ENCODE measurements around the gene TBCC.
"Not testable (repeated sequence)": the region's sequence is repeated elsewhere in the genome, so short reads cannot be mapped to it uniquely, and the experiment has no call there.

The TBCC gene

GRCh38 chr6:42777126-42777822 lies 31.4 kb upstream of the TBCC start:
- no peaks in the 10 kb centered on the region for H4K20me1 ChIP-seq (ENCODE audit: insufficient read depth, low read length)
- no peak overlapping the region for H2AFZ ChIP-seq (ENCODE audit: low read length)
- peak overlapping the region; percentile 50 for H3K9ac ChIP-seq (ENCODE audit: low read length)
- TF ChIP-seq EZH2 (IDR thresholded peaks at IDR 0.05; ENCODE audit: borderline replicate concordance, low read length): no peak
- TF ChIP-seq, protein P1, sequence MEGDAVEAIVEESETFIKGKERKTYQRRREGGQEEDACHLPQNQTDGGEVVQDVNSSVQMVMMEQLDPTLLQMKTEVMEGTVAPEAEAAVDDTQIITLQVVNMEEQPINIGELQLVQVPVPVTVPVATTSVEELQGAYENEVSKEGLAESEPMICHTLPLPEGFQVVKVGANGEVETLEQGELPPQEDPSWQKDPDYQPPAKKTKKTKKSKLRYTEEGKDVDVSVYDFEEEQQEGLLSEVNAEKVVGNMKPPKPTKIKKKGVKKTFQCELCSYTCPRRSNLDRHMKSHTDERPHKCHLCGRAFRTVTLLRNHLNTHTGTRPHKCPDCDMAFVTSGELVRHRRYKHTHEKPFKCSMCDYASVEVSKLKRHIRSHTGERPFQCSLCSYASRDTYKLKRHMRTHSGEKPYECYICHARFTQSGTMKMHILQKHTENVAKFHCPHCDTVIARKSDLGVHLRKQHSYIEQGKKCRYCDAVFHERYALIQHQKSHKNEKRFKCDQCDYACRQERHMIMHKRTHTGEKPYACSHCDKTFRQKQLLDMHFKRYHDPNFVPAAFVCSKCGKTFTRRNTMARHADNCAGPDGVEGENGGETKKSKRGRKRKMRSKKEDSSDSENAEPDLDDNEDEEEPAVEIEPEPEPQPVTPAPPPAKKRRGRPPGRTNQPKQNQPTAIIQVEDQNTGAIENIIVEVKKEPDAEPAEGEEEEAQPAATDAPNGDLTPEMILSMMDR (IDR thresholded peaks at IDR 0.05; ENCODE audit: low read length): no peak
- peaks cover 83% of the 10 kb centered on the region for H3K4me1 ChIP-seq (ENCODE audit: insufficient read depth, low read length, severe bottlenecking)
- no peaks in the 10 kb centered on the region for H3K27me3 ChIP-seq (ENCODE audit: insufficient read depth, low read length)
- H3K9me3 ChIP-seq (ENCODE audit: low read length): no peaks in the 10 kb centered on the region
- H3K79me2 ChIP-seq (ENCODE audit: insufficient read depth, low read length): no peaks in the 10 kb centered on the region
- no peaks in the 10 kb centered on the region for H3K9me2 ChIP-seq (ENCODE audit: low read depth, low read length)
- H3F3A ChIP-seq (ENCODE audit: insufficient read depth, low read length): no peaks in the 10 kb centered on the region
- H3K4me2 ChIP-seq (ENCODE audit: low read length): peak overlapping the region; percentile 53
- H3K36me3 ChIP-seq (ENCODE audit: insufficient read depth, low read length): no peaks in the 10 kb centered on the region
- H3K27ac ChIP-seq (ENCODE audit: low read depth, low read length, poor library complexity, severe bottlenecking): peak overlapping the region; percentile 89
- no peak overlapping the region for H3K4me3 ChIP-seq (ENCODE audit: low read depth, low read length, poor library complexity, severe bottlenecking)

- H2AFZ ChIP-seq (ENCODE audit: low read length): not testable (repeated sequence)
- peaks cover 87% of the 10 kb centered on the region for H3K4me1 ChIP-seq (ENCODE audit: insufficient read depth, low read length, severe bottlenecking)
Observed at GRCh38 chr6:42774821-42775487, 29.1 kb upstream of the TBCC start.

GRCh38 chr6:42774201-42774600 lies 28.3 kb upstream of the TBCC start:
- no peaks in the 10 kb centered on the region for H3K36me3 ChIP-seq (ENCODE audit: insufficient read depth, low read length)
- H3K27ac ChIP-seq (ENCODE audit: low read depth, low read length, poor library complexity, severe bottlenecking): peak overlapping the region; percentile 89
- no peaks in the 10 kb centered on the region for H3F3A ChIP-seq (ENCODE audit: insufficient read depth, low read length)
- H3K9ac ChIP-seq (ENCODE audit: low read length): peak overlapping the region; percentile 31; the same call in 1 of the 2 replicates
- no peak overlapping the region for H2AFZ ChIP-seq (ENCODE audit: low read length)
- no peaks in the 10 kb centered on the region for H3K27me3 ChIP-seq (ENCODE audit: insufficient read depth, low read length)
- TF ChIP-seq, protein P1 (IDR thresholded peaks at IDR 0.05; ENCODE audit: low read length): no peak
- H3K4me2 ChIP-seq (ENCODE audit: low read length): peak overlapping the region; percentile 54
- no peaks in the 10 kb centered on the region for H3K9me2 ChIP-seq (ENCODE audit: low read depth, low read length)
- H3K4me1 ChIP-seq (ENCODE audit: insufficient read depth, low read length, severe bottlenecking): peaks cover 80% of the 10 kb centered on the region
- H3K79me2 ChIP-seq (ENCODE audit: insufficient read depth, low read length): no peaks in the 10 kb centered on the region
- no peaks in the 10 kb centered on the region for H3K9me3 ChIP-seq (ENCODE audit: low read length)
- H4K20me1 ChIP-seq (ENCODE audit: insufficient read depth, low read length): no peaks in the 10 kb centered on the region
- H3K4me3 ChIP-seq (ENCODE audit: low read depth, low read length, poor library complexity, severe bottlenecking): no peak overlapping the region

More at GRCh38 chr6:42774821-42775487, 29.1 kb upstream of the TBCC start:
- not testable (repeated sequence) for H4K20me1 ChIP-seq (ENCODE audit: insufficient read depth, low read length); H3K79me2 ChIP-seq (ENCODE audit: insufficient read depth, low read length); H3K9me3 ChIP-seq (ENCODE audit: low read length); H3K9me2 ChIP-seq (ENCODE audit: low read depth, low read length); H3K27me3 ChIP-seq (ENCODE audit: insufficient read depth, low read length); H3F3A ChIP-seq (ENCODE audit: insufficient read depth, low read length); H3K36me3 ChIP-seq (ENCODE audit: insufficient read depth, low read length)
- Histone ChIP-seq H3K4me2 (ENCODE audit: low read length) (peak overlapping the region; percentile 54), H3K4me3 (ENCODE audit: low read depth, low read length, poor library complexity, severe bottlenecking) (peak overlapping the region; percentile 27), H3K27ac (ENCODE audit: low read depth, low read length, poor library complexity, severe bottlenecking) (peak overlapping the region; percentile 89), H3K9ac (ENCODE audit: low read length) (peak overlapping the region; percentile 45)

Measured in OCI-LY1 (cell line).